Measurements from ENCODE around the gene IRF2BP2. TPM values are rescaled to one million over a fixed set of nuclear protein-coding genes. Genes with fewer than 3 reads are reported as not detected.

Gene IRF2BP2
- total RNA-seq, 2 donors from 2014 or later = 157 to 164 TPM

DNA sequence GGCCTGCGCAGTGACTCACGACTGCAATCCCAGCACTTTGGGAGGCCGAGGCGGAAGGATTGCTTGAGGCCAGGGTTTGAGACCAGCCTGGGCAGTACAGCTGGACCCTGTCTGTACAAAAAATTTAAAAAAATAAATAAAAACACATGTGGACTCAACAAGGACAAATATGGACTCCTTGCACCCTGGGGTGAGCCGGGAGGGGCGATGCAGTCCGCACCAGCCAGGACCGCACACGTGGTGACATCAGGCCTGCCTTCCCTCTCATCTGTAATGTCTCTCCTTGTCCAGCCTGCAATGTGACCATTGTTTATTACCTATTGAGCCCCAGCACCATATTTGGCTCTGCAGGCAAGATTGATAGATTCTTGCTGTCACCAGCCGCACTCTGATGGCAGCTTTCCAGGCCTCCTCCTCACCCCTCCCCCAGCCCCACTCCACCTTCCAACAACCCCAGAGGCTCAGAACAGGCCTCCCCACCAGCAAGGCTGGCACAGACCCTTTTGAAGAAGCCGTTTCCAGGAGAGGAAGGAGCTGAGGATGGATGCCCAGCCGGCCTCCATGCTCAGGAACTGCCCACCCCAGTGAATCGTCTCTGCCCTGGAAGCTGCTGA lies 55.2 kb downstream of the IRF2BP2 start:
- Histone ChIP-seq H3K27me3 (no peaks in the 10 kb centered on the region), H3K4me1 (no peaks in the 10 kb centered on the region), H3K27ac (no peak overlapping the region), H3K4me3 (no peak overlapping the region), H3K9ac (ENCODE audit: low read depth in 2 of 2, low read length in 2 of 2) (no peak overlapping the region), H3K9me3 (no peaks in the 10 kb centered on the region), H3K36me3 (no peaks in the 10 kb centered on the region)
- DNase-seq = no peak
- TF ChIP-seq, protein P1, sequence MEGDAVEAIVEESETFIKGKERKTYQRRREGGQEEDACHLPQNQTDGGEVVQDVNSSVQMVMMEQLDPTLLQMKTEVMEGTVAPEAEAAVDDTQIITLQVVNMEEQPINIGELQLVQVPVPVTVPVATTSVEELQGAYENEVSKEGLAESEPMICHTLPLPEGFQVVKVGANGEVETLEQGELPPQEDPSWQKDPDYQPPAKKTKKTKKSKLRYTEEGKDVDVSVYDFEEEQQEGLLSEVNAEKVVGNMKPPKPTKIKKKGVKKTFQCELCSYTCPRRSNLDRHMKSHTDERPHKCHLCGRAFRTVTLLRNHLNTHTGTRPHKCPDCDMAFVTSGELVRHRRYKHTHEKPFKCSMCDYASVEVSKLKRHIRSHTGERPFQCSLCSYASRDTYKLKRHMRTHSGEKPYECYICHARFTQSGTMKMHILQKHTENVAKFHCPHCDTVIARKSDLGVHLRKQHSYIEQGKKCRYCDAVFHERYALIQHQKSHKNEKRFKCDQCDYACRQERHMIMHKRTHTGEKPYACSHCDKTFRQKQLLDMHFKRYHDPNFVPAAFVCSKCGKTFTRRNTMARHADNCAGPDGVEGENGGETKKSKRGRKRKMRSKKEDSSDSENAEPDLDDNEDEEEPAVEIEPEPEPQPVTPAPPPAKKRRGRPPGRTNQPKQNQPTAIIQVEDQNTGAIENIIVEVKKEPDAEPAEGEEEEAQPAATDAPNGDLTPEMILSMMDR (IDR thresholded peaks at IDR 0.05) = no peak
- intact Hi-C loops (cut with DNase I) = no loop called here

Other genes starting within 250 kb of the IRF2BP2 start
- 10 to 100 TPM; 33.9 to 64.5 TPM for gene COA6, start 236.7 kb downstream of the IRF2BP2 start, total RNA-seq
- gene TARBP1, start 131.0 kb downstream of the IRF2BP2 start, total RNA-seq = 10 to 100 TPM; 19.6 to 23.1 TPM

Data from colonic mucosa (tissue), 4 donors.